ENCODE results near the gene CD109.

The CD109 gene

DNA sequence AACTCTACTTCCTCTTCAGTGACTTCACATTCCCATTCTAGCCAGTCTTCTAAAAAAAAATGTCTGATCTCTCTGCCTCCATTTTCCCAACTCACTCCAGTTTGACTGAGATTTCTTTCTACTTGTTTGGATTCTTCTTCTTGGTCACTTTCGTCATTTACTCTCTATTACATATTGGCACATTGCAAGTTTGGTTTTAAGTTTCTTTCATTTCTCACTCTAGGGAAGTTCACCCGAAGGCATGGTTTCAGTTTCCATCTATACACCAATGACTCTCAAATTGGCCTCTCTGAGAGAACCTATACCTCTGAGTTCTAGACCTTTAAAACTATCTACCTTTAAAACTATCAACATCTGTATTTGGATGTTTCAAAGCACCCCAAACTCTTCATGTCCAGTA, 51.3 kb downstream of the CD109 start:
- H3K4me3 ChIP-seq (IDR thresholded peaks at IDR 0.05; ENCODE audit: insufficient read depth, low read depth, low read length), result no peak overlapping the region
- no peaks in the 10 kb centered on the region for H4K20me1 ChIP-seq (ENCODE audit: insufficient read depth)
- no peaks in the 10 kb centered on the region for H3K79me2 ChIP-seq (ENCODE audit: insufficient read depth, low read depth)
- no peak overlapping the region for H3K9ac ChIP-seq
- no peaks in the 10 kb centered on the region for H3K27me3 ChIP-seq (ENCODE audit: insufficient read depth, low read depth)
- H3K27ac ChIP-seq, result no peak overlapping the region
- H3K4me1 ChIP-seq (ENCODE audit: low read depth, poor library complexity, severe bottlenecking), result peaks cover 21% of the 10 kb centered on the region
- 0 out of 2 replicates have a peak overlapping the region, but pooled peaks have one; percentile 7 for H2AFZ ChIP-seq (ENCODE audit: low read depth)
- TF ChIP-seq, protein P1, sequence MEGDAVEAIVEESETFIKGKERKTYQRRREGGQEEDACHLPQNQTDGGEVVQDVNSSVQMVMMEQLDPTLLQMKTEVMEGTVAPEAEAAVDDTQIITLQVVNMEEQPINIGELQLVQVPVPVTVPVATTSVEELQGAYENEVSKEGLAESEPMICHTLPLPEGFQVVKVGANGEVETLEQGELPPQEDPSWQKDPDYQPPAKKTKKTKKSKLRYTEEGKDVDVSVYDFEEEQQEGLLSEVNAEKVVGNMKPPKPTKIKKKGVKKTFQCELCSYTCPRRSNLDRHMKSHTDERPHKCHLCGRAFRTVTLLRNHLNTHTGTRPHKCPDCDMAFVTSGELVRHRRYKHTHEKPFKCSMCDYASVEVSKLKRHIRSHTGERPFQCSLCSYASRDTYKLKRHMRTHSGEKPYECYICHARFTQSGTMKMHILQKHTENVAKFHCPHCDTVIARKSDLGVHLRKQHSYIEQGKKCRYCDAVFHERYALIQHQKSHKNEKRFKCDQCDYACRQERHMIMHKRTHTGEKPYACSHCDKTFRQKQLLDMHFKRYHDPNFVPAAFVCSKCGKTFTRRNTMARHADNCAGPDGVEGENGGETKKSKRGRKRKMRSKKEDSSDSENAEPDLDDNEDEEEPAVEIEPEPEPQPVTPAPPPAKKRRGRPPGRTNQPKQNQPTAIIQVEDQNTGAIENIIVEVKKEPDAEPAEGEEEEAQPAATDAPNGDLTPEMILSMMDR (conservative IDR thresholded peaks at IDR 0.05; ENCODE audit: low read depth, low read length), result no peak
- H3K36me3 ChIP-seq (ENCODE audit: insufficient read depth), result no peaks in the 10 kb centered on the region
- H3K4me2 ChIP-seq, result peak overlapping the region; percentile 76

DNA sequence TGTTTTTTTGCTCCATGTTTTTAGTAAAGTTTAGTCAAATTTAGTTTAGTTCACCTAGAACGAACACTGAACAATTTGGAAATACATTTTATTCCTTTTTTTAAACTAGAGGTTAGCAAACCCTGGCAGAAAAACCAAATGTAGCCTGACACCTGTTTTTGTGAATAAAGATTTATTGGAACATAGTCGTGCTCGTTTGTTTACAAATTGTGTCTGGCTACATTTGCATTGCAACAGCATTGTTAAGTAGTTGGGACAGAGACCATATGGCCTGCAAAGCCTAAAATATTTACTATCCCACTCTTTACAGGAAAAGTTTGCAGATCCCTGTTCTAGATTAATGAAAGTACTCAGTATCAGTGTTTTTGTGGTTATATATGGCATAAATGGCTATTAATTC, 56.9 kb downstream of the CD109 start:
- Histone ChIP-seq H4K20me1 (ENCODE audit: insufficient read depth) (no peaks in the 10 kb centered on the region), H3K79me2 (ENCODE audit: insufficient read depth, low read depth) (no peaks in the 10 kb centered on the region), H3K9ac (no peak overlapping the region), H3K4me3 (IDR thresholded peaks at IDR 0.05; ENCODE audit: insufficient read depth, low read depth, low read length) (no peak overlapping the region), H3K4me2 (no peak overlapping the region), H3K27ac (no peak overlapping the region), H2AFZ (ENCODE audit: low read depth) (no peak overlapping the region), H3K4me1 (ENCODE audit: low read depth, poor library complexity, severe bottlenecking) (peaks cover 4% of the 10 kb centered on the region), H3K27me3 (ENCODE audit: insufficient read depth, low read depth) (no peaks in the 10 kb centered on the region), H3K36me3 (ENCODE audit: insufficient read depth) (no peaks in the 10 kb centered on the region)
- TF ChIP-seq, protein P1 (conservative IDR thresholded peaks at IDR 0.05; ENCODE audit: low read depth, low read length), result no peak

DNA sequence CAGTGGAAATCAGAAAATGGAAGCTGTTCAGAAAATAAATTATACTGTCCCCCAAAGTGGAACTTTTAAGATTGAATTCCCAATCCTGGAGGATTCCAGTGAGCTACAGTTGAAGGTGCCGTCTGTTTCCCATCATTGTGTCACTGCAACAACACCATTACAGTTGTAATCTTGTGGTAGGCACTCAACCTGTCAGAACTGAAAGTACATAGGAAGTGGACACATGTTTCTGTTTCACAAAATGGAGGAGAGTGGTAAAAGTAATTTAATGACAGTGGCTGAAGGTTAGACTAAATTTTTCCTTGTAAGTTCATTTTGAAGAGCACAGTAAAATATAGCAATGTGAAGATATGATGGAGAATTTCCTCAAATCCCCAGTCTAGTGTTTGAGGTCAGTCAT, 70.0 kb downstream of the CD109 start:
- Histone ChIP-seq H3K27me3 (ENCODE audit: insufficient read depth, low read depth) (no peaks in the 10 kb centered on the region), H3K36me3 (ENCODE audit: insufficient read depth) (no peaks in the 10 kb centered on the region), H3K9ac (no peak overlapping the region), H3K4me2 (no peak overlapping the region), H4K20me1 (ENCODE audit: insufficient read depth) (no peaks in the 10 kb centered on the region), H3K27ac (no peak overlapping the region), H3K4me3 (IDR thresholded peaks at IDR 0.05; ENCODE audit: insufficient read depth, low read depth, low read length) (no peak overlapping the region), H3K4me1 (ENCODE audit: low read depth, poor library complexity, severe bottlenecking) (peaks cover 3% of the 10 kb centered on the region), H2AFZ (ENCODE audit: low read depth) (no peak overlapping the region), H3K79me2 (ENCODE audit: insufficient read depth, low read depth) (no peaks in the 10 kb centered on the region)
- TF ChIP-seq, protein P1 (conservative IDR thresholded peaks at IDR 0.05; ENCODE audit: low read depth, low read length), result no peak

DNA sequence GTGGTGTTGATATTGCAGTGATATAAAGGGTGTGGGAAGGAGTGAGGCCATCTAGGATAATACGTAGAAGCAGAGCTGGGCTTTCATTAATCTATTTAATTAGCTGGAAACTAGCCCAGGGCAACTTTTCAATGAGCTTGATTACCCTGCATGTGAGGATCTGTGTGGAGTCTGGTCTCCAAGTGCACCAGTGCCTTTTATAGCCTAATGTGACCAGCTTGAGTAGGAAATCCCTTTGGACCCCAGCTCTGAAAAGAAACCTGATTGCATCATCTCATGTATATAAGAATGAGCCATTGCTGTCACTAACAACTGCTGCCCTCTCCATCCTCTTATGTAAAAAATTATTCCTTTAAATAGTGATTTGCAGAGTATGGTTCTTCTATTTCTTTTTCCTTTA, 72.6 kb downstream of the CD109 start:
- Histone ChIP-seq H3K4me1 (ENCODE audit: low read depth, poor library complexity, severe bottlenecking) (peaks cover 3% of the 10 kb centered on the region), H3K9ac (no peak overlapping the region), H3K27ac (no peak overlapping the region), H3K4me2 (no peak overlapping the region), H3K79me2 (ENCODE audit: insufficient read depth, low read depth) (no peaks in the 10 kb centered on the region), H3K27me3 (ENCODE audit: insufficient read depth, low read depth) (no peaks in the 10 kb centered on the region), H3K4me3 (IDR thresholded peaks at IDR 0.05; ENCODE audit: insufficient read depth, low read depth, low read length) (no peak overlapping the region), H4K20me1 (ENCODE audit: insufficient read depth) (no peaks in the 10 kb centered on the region), H3K36me3 (ENCODE audit: insufficient read depth) (no peaks in the 10 kb centered on the region), H2AFZ (ENCODE audit: low read depth) (no peak overlapping the region)
- TF ChIP-seq, protein P1 (conservative IDR thresholded peaks at IDR 0.05; ENCODE audit: low read depth, low read length), result no peak
